ENCODE results near the gene HOXA2.

DNA sequence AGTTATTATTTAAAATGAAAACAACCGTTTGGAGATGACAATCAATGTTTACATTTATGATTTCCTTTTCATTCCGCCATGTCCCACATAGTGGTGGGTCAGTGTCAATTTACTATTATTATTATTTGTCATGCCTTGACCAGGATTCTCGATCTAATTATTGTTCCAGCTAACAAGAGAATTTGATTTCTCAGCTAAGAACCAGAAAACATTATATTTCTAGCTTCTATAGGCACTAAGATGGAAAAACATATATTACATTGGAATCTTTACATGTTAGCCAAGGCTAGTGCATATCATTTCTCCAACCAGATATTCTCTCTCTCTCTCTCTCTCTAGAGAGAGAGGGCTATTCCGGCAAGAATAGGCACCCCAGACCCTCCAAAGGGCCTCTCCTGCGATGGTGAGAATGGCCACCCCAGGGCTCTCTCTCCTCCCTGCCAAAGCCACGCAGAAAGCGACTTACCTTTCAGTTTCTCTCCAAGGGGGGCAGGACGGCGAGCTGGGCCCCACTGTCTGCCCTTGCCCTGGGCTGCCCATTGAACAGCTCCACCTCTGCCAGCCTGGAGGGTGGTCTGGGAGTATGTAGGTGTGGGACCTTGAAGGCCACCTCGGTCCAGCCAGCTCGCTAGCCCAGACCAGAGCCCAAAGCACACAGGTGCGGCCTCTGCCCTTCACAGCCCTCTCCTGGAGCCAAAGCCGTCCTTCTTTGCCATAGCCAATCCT is 47.5 kb upstream of the HOXA2 start:
- TF ChIP-seq CTCF (IDR thresholded peaks at IDR 0.05) (no peak), POLR2A (IDR thresholded peaks at IDR 0.05) (no peak), POLR2AphosphoS5 (IDR thresholded peaks at IDR 0.05) (no peak)

Data from prostate gland (tissue), 2 donors.